Memory B cell (primary cell): ENCODE results near the gene UBASH3B.

Source experiments
- ATAC-seq: fragments of 150-1000 bp; cut with Tn5 transposase; 2 replicates; pipeline ENCODE4 v1.10.0; 2021; ENCODE audit warnings: low read depth, mild to moderate bottlenecking, moderate library complexity
- DNase-seq, 2 donors: peaks; one replicate each; pipeline ENCODE4 v3.0.0; 2022; ENCODE audit warnings: low spot score in 2 of 2
- H3K27ac Mint-ChIP-seq: one replicate; pipeline ENCODE4 v1.8.0; 2022; ENCODE audit warnings: mild to moderate bottlenecking, moderate library complexity, mixed read lengths
- H3K27me3 Mint-ChIP-seq: one replicate; pipeline ENCODE4 v1.8.0; 2022; ENCODE audit warnings: mixed read lengths
- H3K36me3 Mint-ChIP-seq: one replicate; pipeline ENCODE4 v1.8.0; 2022; ENCODE audit warnings: mild to moderate bottlenecking, mixed read lengths
- H3K4me1 Mint-ChIP-seq: one replicate; pipeline ENCODE4 v1.8.0; 2022; ENCODE audit warnings: mixed read lengths
- H3K4me3 Mint-ChIP-seq: one replicate; pipeline ENCODE4 v1.8.0; 2022; ENCODE audit warnings: mild to moderate bottlenecking, moderate library complexity, mixed read lengths
- H3K9me3 Mint-ChIP-seq: one replicate; pipeline ENCODE4 v1.8.0; 2022; ENCODE audit warnings: mixed read lengths

Gene UBASH3B

GRCh38 chr11:122677256-122677655 is 21.7 kb downstream of the UBASH3B start:
- ATAC-seq = no peak
- Mint-ChIP-seq H3K4me3 (no peak overlapping the region), H3K4me1 (peaks cover 6% of the 10 kb centered on the region), H3K9me3 (no peaks in the 10 kb centered on the region), H3K27me3 (peaks cover 3% of the 10 kb centered on the region), H3K36me3 (no peaks in the 10 kb centered on the region), H3K27ac (no peak overlapping the region)
- DNase-seq = no peak

DNA sequence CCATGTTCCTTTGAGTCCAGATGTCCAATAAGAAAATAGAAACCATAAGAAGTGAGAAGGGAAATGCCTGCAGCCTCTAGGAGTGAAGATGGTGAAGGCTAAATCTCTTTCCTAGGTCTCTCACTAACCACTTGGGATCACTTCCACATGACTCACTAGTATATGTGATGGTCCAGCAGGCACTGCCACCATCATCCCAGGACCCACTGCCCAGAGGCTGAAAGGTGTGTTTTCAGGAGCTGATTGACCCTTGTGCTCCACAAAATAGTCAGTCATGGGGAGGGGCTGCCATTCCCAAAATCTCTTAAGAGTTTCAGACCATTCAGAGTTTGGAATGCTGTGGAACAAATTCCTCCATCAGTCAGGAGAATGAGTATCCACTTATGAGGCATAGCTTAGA is 22.9 kb downstream of the UBASH3B start:
- Mint-ChIP-seq H3K27ac (no peak overlapping the region), H3K27me3 (peaks cover 4% of the 10 kb centered on the region), H3K9me3 (no peaks in the 10 kb centered on the region), H3K4me1 (peaks cover 6% of the 10 kb centered on the region), H3K4me3 (no peak overlapping the region), H3K36me3 (no peaks in the 10 kb centered on the region)
- ATAC-seq (no peak), DNase-seq (no peak)

DNA sequence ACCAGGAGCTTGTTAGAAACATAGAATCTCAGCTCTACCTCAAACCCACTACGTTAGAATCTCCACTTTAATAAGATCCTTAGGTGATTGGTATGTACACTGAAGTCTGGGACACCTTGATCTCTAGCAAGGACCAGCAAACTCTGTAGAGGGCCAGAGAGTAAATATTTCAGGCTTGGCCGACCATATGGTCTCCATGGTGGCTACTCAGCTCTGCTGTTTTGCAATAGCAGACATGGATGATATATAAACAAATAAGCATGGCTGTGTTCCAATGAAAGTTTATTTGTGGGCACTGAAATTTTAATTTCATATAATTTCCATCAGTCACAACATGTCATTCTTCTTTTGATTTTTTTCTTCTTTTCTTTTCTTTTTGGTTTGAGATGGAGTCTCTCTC is 23.9 kb downstream of the UBASH3B start:
- no peaks in the 10 kb centered on the region for H3K9me3 Mint-ChIP-seq
- H3K36me3 Mint-ChIP-seq = no peaks in the 10 kb centered on the region
- H3K4me1 Mint-ChIP-seq = peaks cover 8% of the 10 kb centered on the region
- ATAC-seq (no peak), DNase-seq (no peak)
- H3K27me3 Mint-ChIP-seq = peaks cover 4% of the 10 kb centered on the region
- no peak overlapping the region for H3K27ac Mint-ChIP-seq
- no peak overlapping the region for H3K4me3 Mint-ChIP-seq

DNA sequence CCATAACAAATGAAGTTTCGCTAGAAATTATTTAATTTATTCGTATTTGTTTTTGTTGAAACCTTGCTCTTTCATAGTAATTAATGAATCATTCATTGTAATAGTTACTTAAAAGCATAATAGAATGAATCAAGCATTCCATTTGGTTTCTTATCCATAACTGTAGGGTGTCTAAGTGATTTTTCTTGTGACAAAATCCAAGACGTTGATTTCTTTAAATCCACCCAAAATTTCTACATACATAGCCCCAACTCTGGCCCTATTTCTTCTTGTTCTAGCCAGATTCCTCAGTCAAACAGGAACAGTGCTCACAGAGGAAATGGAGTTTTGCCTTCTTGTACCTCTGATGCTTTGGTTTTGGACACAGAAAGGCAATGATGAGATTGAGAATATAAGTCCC is 25.5 kb downstream of the UBASH3B start:
- Mint-ChIP-seq H3K4me1 (peaks cover 2% of the 10 kb centered on the region), H3K9me3 (no peaks in the 10 kb centered on the region), H3K36me3 (no peaks in the 10 kb centered on the region)

GRCh38 chr11:122681735-122682134 is 26.2 kb downstream of the UBASH3B start:
- no peaks in the 10 kb centered on the region for H3K36me3 Mint-ChIP-seq
- peaks cover 6% of the 10 kb centered on the region for H3K27me3 Mint-ChIP-seq
- no peak overlapping the region for H3K4me3 Mint-ChIP-seq
- ATAC-seq (no peak), DNase-seq (no peak)
- H3K9me3 Mint-ChIP-seq = no peaks in the 10 kb centered on the region
- no peak overlapping the region for H3K27ac Mint-ChIP-seq
- peaks cover 2% of the 10 kb centered on the region for H3K4me1 Mint-ChIP-seq

More for the DNA sequence above, 25.5 kb downstream of the UBASH3B start:
- Mint-ChIP-seq H3K4me3 (no peak overlapping the region), H3K27ac (no peak overlapping the region), H3K27me3 (peaks cover 6% of the 10 kb centered on the region)
- DNase-seq (no peak), ATAC-seq (no peak)

DNA sequence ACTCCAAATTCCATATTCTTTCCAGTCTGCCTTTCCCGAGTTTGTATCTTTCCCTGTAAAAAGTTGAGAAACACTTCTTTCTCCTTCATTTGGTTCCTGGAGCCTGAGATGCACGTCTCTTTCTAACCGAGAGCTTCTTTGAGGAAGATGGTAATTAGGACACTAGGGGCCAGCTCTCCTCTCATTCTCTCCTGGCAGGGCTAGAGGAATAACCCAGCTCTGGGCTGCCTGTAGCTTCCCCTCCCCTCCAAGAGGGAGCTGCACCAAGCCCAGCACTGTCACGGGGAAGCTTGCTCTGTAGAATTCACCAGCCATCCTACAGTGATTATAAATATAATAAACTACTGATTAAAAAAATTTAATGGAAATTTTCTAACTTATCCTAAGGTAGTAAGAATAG is 26.9 kb downstream of the UBASH3B start:
- no peak for ATAC-seq

GRCh38 chr11:122685041-122685440 is 29.5 kb downstream of the UBASH3B start:
- H3K36me3 Mint-ChIP-seq = no peaks in the 10 kb centered on the region
- H3K4me1 Mint-ChIP-seq = peaks cover 2% of the 10 kb centered on the region
- H3K27ac Mint-ChIP-seq = no peak overlapping the region
- no peak for DNase-seq
- H3K9me3 Mint-ChIP-seq = no peaks in the 10 kb centered on the region
- H3K4me3 Mint-ChIP-seq = no peak overlapping the region
- no peak for ATAC-seq
- peaks cover 3% of the 10 kb centered on the region for H3K27me3 Mint-ChIP-seq

More for the DNA sequence above, 26.9 kb downstream of the UBASH3B start:
- Mint-ChIP-seq H3K4me1 (peaks cover 2% of the 10 kb centered on the region), H3K9me3 (no peaks in the 10 kb centered on the region), H3K27ac (no peak overlapping the region), H3K36me3 (no peaks in the 10 kb centered on the region), H3K27me3 (peaks cover 6% of the 10 kb centered on the region), H3K4me3 (no peak overlapping the region)
- no peak for DNase-seq

DNA sequence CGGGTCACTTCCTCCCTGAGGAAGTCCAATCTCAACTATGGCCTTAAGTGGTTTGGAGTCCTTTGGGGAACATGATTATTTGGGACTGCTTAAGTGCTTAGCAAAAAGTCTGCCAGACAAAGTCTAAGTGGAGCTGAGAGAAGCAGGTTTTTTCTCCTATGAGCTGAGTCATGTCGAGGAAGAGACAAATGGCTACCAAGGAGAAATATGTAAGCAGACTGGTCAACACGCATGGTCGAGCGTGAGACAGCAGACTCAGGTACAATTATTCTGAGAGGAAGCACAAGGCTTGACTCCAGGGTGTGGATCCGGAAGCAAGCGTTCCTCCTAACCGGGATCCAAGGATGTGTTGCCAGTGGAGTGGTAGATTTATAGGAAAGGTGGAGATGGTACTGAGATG is 30.6 kb downstream of the UBASH3B start:
- DNase-seq (no peak), ATAC-seq (no peak)
- Mint-ChIP-seq H3K9me3 (no peaks in the 10 kb centered on the region), H3K36me3 (no peaks in the 10 kb centered on the region), H3K4me1 (peaks cover 2% of the 10 kb centered on the region), H3K27ac (no peak overlapping the region), H3K4me3 (no peak overlapping the region), H3K27me3 (peaks cover 3% of the 10 kb centered on the region)

DNA sequence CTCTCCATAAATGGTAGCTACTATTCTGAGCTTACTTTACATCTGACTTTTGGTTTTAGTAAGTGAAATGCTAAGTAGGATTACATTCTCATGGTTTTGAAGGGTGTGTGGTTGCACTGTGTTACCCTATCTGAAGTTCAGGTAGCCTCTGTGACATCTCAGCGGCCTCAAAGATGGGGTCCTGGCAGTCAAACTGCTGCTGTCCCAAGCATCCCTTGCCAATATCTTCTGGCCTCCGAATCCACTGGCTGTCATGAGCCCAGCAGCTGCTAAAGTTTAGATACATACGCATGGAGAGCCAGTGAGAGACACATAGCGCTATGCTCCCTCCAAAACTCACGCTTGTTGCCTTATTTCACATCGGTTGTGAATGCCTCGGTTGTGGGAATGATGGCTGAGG is 34.9 kb downstream of the UBASH3B start:
- Mint-ChIP-seq H3K36me3 (peaks cover under 1% of the 10 kb centered on the region), H3K9me3 (no peaks in the 10 kb centered on the region), H3K4me3 (peak overlapping the region; percentile 64), H3K27me3 (peaks cover 1% of the 10 kb centered on the region), H3K27ac (peak overlapping the region; percentile 60), H3K4me1 (peaks cover 3% of the 10 kb centered on the region)
- DNase-seq = no peak
- peak; percentile 15 for ATAC-seq

DNA sequence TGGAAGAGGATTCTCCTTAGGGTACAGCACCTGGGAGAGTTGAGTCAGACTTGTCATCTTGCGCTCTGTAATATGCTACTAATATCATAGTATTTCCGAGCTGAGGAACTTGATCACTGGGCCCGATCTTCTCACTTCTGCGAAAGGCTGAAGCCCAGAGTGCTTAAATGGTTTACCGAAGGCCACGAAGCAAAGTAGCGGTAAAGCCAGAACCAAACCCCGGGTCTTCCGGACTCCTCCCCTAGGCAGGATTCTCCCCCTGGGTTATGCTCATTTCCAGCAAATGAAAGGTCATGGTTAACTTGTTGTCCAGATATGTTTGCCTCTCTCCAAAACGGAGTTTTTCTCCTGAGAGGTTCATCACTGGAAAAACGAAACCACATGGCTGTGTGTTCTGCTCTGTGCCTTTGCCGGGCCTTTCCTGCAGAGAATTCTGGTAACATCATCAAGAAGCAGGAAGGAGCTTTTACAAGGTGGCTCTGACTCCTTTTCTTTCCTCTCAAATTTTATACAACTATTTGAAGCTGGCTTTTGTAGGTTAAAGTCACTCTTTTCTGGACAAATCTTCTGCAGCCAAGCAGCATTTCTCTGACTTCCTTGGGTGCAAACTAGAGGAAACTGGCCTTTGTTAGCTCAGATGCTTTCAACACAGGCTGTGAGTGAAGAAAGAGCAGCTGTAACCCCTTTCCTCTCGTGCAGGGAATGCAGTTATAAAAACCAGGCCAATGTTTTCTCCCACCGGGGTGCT is 35.5 kb downstream of the UBASH3B start:
- ATAC-seq (peak; percentile 31), DNase-seq (no peak)
- Mint-ChIP-seq H3K27ac (peak overlapping the region; percentile 60), H3K9me3 (peaks cover 1% of the 10 kb centered on the region), H3K27me3 (peaks cover 2% of the 10 kb centered on the region), H3K4me1 (peaks cover 5% of the 10 kb centered on the region), H3K4me3 (peak overlapping the region; percentile 64), H3K36me3 (peaks cover 2% of the 10 kb centered on the region)

GRCh38 chr11:122691549-122692150 is 36.1 kb downstream of the UBASH3B start:
- Mint-ChIP-seq H3K4me1 (peaks cover 8% of the 10 kb centered on the region), H3K27me3 (peaks cover 1% of the 10 kb centered on the region), H3K9me3 (peaks cover 1% of the 10 kb centered on the region), H3K36me3 (peaks cover 2% of the 10 kb centered on the region), H3K27ac (peak overlapping the region; percentile 60), H3K4me3 (peak overlapping the region; percentile 64)
- no peak for DNase-seq
- ATAC-seq = no peak

- ATAC-seq (no peak), DNase-seq (no peak)
- H3K4me1 Mint-ChIP-seq = peaks cover 11% of the 10 kb centered on the region
- peaks cover 2% of the 10 kb centered on the region for H3K27me3 Mint-ChIP-seq
- peaks cover 1% of the 10 kb centered on the region for H3K9me3 Mint-ChIP-seq
- H3K36me3 Mint-ChIP-seq = peaks cover 2% of the 10 kb centered on the region
- H3K27ac Mint-ChIP-seq = no peak overlapping the region
- no peak overlapping the region for H3K4me3 Mint-ChIP-seq
Measured at GRCh38 chr11:122692444-122692843, 36.9 kb downstream of the UBASH3B start.

DNA sequence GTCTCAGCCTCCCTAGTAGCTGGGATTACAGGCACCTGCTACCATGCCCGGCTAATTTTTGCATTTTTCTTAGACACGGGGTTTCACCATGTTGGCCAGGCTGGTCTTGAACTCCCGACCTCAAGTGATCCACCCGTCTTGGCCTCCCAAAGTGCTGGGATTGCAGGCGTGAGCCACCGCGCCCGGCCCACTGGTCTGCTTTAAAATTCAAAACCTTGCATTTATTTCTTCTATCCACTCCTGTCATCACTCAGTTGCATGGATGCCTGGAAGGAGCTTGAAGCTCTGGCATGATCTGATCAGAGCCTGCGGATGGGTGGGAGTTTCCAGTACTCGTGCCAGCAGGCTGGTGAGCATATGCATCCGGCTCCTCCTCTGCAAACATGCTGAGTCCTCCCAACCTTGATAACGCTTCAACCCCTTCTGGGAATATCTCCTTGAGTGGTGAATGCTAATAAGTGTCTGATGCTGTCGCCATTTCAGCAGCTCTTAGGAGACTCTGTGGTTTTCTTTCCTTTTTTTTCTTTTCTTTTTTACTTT is 39.6 kb downstream of the UBASH3B start:
- H3K9me3 Mint-ChIP-seq = peaks cover 1% of the 10 kb centered on the region

DNA sequence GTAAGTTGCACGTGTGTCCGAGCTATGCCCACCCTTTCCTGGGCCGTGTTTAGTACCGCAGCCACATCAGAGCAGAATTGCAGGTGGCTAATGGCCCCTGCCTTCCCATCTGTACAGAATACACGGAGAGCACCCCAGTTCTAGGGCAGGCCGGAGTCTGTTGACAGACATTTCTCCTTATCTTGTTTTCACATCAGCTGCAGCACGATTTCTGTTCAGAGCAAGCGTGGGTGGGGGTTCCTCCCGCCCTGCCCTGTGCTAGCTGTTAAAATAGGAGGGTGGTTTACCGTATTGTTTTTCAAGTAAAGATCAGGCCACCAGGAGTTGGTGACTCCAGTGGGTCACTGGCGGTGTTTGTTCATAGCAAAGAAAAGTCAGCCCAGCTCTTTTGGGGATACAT is 41.1 kb downstream of the UBASH3B start:
- no peak for DNase-seq
- H3K36me3 Mint-ChIP-seq = peaks cover 2% of the 10 kb centered on the region

More for the DNA sequence above, 39.6 kb downstream of the UBASH3B start:
- Mint-ChIP-seq H3K4me3 (no peak overlapping the region), H3K4me1 (peaks cover 23% of the 10 kb centered on the region), H3K36me3 (peaks cover 2% of the 10 kb centered on the region), H3K27ac (no peak overlapping the region), H3K27me3 (peaks cover 3% of the 10 kb centered on the region)
- DNase-seq (no peak), ATAC-seq (no peak)

More for the DNA sequence above, 41.1 kb downstream of the UBASH3B start:
- Mint-ChIP-seq H3K4me1 (peaks cover 34% of the 10 kb centered on the region), H3K27ac (peak overlapping the region; percentile 85), H3K9me3 (peaks cover 1% of the 10 kb centered on the region), H3K27me3 (peaks cover 4% of the 10 kb centered on the region), H3K4me3 (peak overlapping the region; percentile 6)
- ATAC-seq = no peak
